NCI-H1048 (cell line): ENCODE measurements around the gene EME2.

Experiments
- DNase-seq: peaks from one replicate; lab custom pipeline; 2025; lab: John Stamatoyannopoulos, UW

The EME2 gene

GRCh38 chr16:1767116-1767994 is 5.3 kb upstream of the EME2 start:
- DNase-seq = no peak

GRCh38 chr16:1768061-1768766 is 4.4 kb upstream of the EME2 start:
- no peak for DNase-seq

GRCh38 chr16:1768767-1769401 is 3.7 kb upstream of the EME2 start:
- DNase-seq = no peak

- DNase-seq = no peak
These were observed 3.0 kb upstream of the EME2 start for GRCh38 chr16:1769402-1770300.

GRCh38 chr16:1770328-1771187 is 2.1 kb upstream of the EME2 start:
- DNase-seq = no peak

- no peak for DNase-seq
These were observed 1.3 kb upstream of the EME2 start, which contains the start of gene NME3 for GRCh38 chr16:1771188-1771863. Gene NME3, minus strand, starts transcription at chr16:1771543. Its CDS starts 9 bp downstream, at chr16:1771534.

- DNase-seq = no peak
These were observed 697 bp upstream of the EME2 start for GRCh38 chr16:1771864-1772361.

GRCh38 chr16:1772908-1773702 is 495 bp downstream of the EME2 start, which contains the start of gene MRPS34:
Gene MRPS34, minus strand, starts transcription at chr16:1773134. Its CDS starts 15 bp downstream, at chr16:1773119.
- peak; percentile 13 for DNase-seq

GRCh38 chr16:1773703-1774447 is 1.3 kb downstream of the EME2 start:
- no peak for DNase-seq

- no peak for DNase-seq
These were observed 1.8 kb downstream of the EME2 start for GRCh38 chr16:1774448-1774780.

- no peak for DNase-seq
These were observed 2.6 kb downstream of the EME2 start for GRCh38 chr16:1775006-1775845.

- no peak for DNase-seq
These were observed 3.4 kb downstream of the EME2 start for GRCh38 chr16:1775846-1776671.

- no peak for DNase-seq
These were observed 4.0 kb downstream of the EME2 start for GRCh38 chr16:1776672-1776955.

- DNase-seq = no peak
These were observed 4.4 kb downstream of the EME2 start for GRCh38 chr16:1776991-1777374.

- no peak for DNase-seq
These were observed 5.0 kb downstream of the EME2 start for GRCh38 chr16:1777375-1778199.
